H9 (cell line): Measurements from ENCODE around the gene RGL2. TPM values are rescaled to one million over a fixed set of nuclear protein-coding genes. Genes with fewer than 3 reads are reported as not detected.

ENCODE experiments used
- DNase-seq: peaks from one replicate; pipeline ENCODE4 v3.0.0-alpha.2; 2017
- H2AFZ ChIP-seq: one replicate; pipeline ENCODE4 v1.6.1; 2013; ENCODE audit warnings: mild to moderate bottlenecking, low read length, control low read depth, moderate library complexity
- H2AK5ac ChIP-seq: 2 replicates; pipeline ENCODE4 v1.6.1; 2013; ENCODE audit warnings: low read length, control low read depth, mixed read lengths; ENCODE audit not compliant: insufficient read length
- H2BK120ac ChIP-seq: one replicate; pipeline ENCODE4 v1.6.1; 2013; ENCODE audit warnings: low read depth, mild to moderate bottlenecking, low read length, control low read depth, inconsistent platforms; ENCODE audit not compliant: poor library complexity, severe bottlenecking
- H2BK12ac ChIP-seq: 2 replicates; pipeline ENCODE4 v1.6.1; 2013; ENCODE audit warnings: low read length, control low read depth, mixed read lengths, low read depth; ENCODE audit not compliant: insufficient read length
- H2BK15ac ChIP-seq: 2 replicates; pipeline ENCODE4 v1.6.1; 2013; ENCODE audit warnings: low read depth, low read length, control low read depth
- H2BK20ac ChIP-seq: one replicate; pipeline ENCODE4 v1.6.1; 2013; ENCODE audit warnings: low read depth, mild to moderate bottlenecking, low read length, control low read depth, inconsistent platforms; ENCODE audit not compliant: poor library complexity, severe bottlenecking
- H2BK5ac ChIP-seq: 2 replicates; pipeline ENCODE4 v1.6.1; 2013; ENCODE audit warnings: low read length, control low read depth, mixed read lengths; ENCODE audit not compliant: insufficient read length
- H3K14ac ChIP-seq: 2 replicates; pipeline ENCODE4 v1.6.1; 2013; ENCODE audit warnings: low read length, control low read depth; ENCODE audit not compliant: insufficient read depth
- H3K18ac ChIP-seq: 2 replicates; pipeline ENCODE4 v1.6.1; 2013; ENCODE audit warnings: low read depth, mild to moderate bottlenecking, mixed read lengths, low read length, control low read depth; ENCODE audit not compliant: insufficient read length
- H3K23ac ChIP-seq: 2 replicates; pipeline ENCODE4 v1.6.1; 2013; ENCODE audit warnings: low read length, control low read depth, mixed read lengths, low read depth; ENCODE audit not compliant: insufficient read length
- H3K23me2 ChIP-seq: 2 replicates; pipeline ENCODE4 v1.6.1; 2013; ENCODE audit warnings: low read depth, mild to moderate bottlenecking, mixed read lengths, low read length, control low read depth; ENCODE audit not compliant: insufficient read length, poor library complexity, severe bottlenecking
- H3K27ac ChIP-seq: 2 replicates; pipeline ENCODE4 v1.5.1; 2013; ENCODE audit warnings: low read length, control low read depth, mixed read lengths, low read depth; ENCODE audit not compliant: insufficient read length
- H3K27me3 ChIP-seq: 2 replicates; pipeline ENCODE4 v1.6.1; 2013; ENCODE audit warnings: low read length, control low read depth, inconsistent platforms; ENCODE audit not compliant: insufficient read depth
- H3K4ac ChIP-seq: 2 replicates; pipeline ENCODE4 v1.6.1; 2013; ENCODE audit warnings: low read depth, mild to moderate bottlenecking, control low read depth, inconsistent platforms, low read length, moderate library complexity
- H3K4me1 ChIP-seq: 2 replicates; pipeline ENCODE4 v1.6.1; 2013; ENCODE audit warnings: low read length, control low read depth, inconsistent platforms; ENCODE audit not compliant: insufficient read depth
- H3K4me2 ChIP-seq: 2 replicates; pipeline ENCODE4 v1.6.1; 2013; ENCODE audit warnings: low read length, control low read depth, mixed read lengths; ENCODE audit not compliant: insufficient read length, insufficient read depth
- H3K56ac ChIP-seq: 2 replicates; pipeline ENCODE4 v1.6.1; 2013; ENCODE audit warnings: low read depth, mild to moderate bottlenecking, mixed read lengths, low read length, control low read depth; ENCODE audit not compliant: insufficient read length
- H3K79me1 ChIP-seq: 2 replicates; pipeline ENCODE4 v1.6.1; 2013; ENCODE audit warnings: low read depth, mild to moderate bottlenecking, moderate library complexity, low read length, control low read depth, inconsistent platforms; ENCODE audit not compliant: insufficient read depth, poor library complexity, severe bottlenecking
- H3K79me2 ChIP-seq: 2 replicates; pipeline ENCODE4 v1.6.1; 2013; ENCODE audit warnings: low read length, control low read depth, inconsistent platforms; ENCODE audit not compliant: insufficient read depth
- H3K9ac ChIP-seq: 2 replicates; pipeline ENCODE4 v1.6.1; 2013; ENCODE audit warnings: low read length, control low read depth, mixed read lengths; ENCODE audit not compliant: insufficient read length; ENCODE audit errors: extremely low read depth
- H3K9me3 ChIP-seq: one replicate; pipeline ENCODE4 v1.6.1; 2013; ENCODE audit warnings: low read depth, low read length, inconsistent platforms; ENCODE audit not compliant: control insufficient read depth
- H3T11ph ChIP-seq: one replicate; pipeline ENCODE4 v1.6.1; 2013; ENCODE audit warnings: mild to moderate bottlenecking, low read length, control low read depth, inconsistent platforms
- H4K20me1 ChIP-seq: one replicate; pipeline ENCODE4 v1.6.1; 2013; ENCODE audit not compliant: control insufficient read depth, insufficient read length, insufficient read depth
- H4K5ac ChIP-seq: 2 replicates; pipeline ENCODE4 v1.6.1; 2013; ENCODE audit warnings: low read depth, mild to moderate bottlenecking, mixed read lengths, low read length, control low read depth; ENCODE audit not compliant: insufficient read length
- H4K8ac ChIP-seq: replicated peaks from 2 replicates; pipeline ENCODE4 v1.6.1; 2013; ENCODE audit warnings: low read length, control low read depth, mixed read lengths, low read depth; ENCODE audit not compliant: insufficient read length
- H4K91ac ChIP-seq: 2 replicates; pipeline ENCODE4 v1.6.1; 2013; ENCODE audit warnings: low read depth, mild to moderate bottlenecking, moderate library complexity, mixed read lengths, low read length, control low read depth; ENCODE audit not compliant: insufficient read length
- H3K27ac Mint-ChIP-seq, 3 experiments: 2 replicates in 2 of 3; 3 replicates in 1 of 3; pipeline ENCODE4 v1.8.0; 2020 to 2021; ENCODE audit warnings: mixed read lengths in 3 of 3, mild to moderate bottlenecking in 1 of 3, moderate library complexity in 1 of 3
- H3K27me3 Mint-ChIP-seq: 2 replicates; pipeline ENCODE4 v1.8.0; 2021; ENCODE audit warnings: low read depth, mild to moderate bottlenecking, moderate library complexity, mixed read lengths
- H3K36me3 Mint-ChIP-seq, 3 experiments: 2 replicates in 2 of 3; 3 replicates in 1 of 3; pipeline ENCODE4 v1.8.0; 2020 to 2021; ENCODE audit warnings: low read depth in 3 of 3, mixed read lengths in 3 of 3; ENCODE audit not compliant: insufficient read depth in 1 of 3
- H3K4me1 Mint-ChIP-seq, 2 experiments: 2 replicates each; pipeline ENCODE4 v1.8.0; 2020; ENCODE audit warnings: mixed read lengths in 2 of 2
- H3K4me3 Mint-ChIP-seq, 2 experiments: 2 replicates in 1 of 2; 3 replicates in 1 of 2; pipeline ENCODE4 v1.8.0; 2020 to 2021; ENCODE audit warnings: mild to moderate bottlenecking in 2 of 2, mixed read lengths in 2 of 2, moderate library complexity in 1 of 2
- H3K9me3 Mint-ChIP-seq, 2 experiments: 2 replicates in 1 of 2; 3 replicates in 1 of 2; pipeline ENCODE4 v1.8.0; 2020; ENCODE audit warnings: mild to moderate bottlenecking in 2 of 2, mixed read lengths in 2 of 2, moderate library complexity in 1 of 2
- CTCF ChIP-seq: fragments of 200-600 bp; sonication (generic); conservative IDR thresholded peaks from 3 replicates; pipeline ENCODE4 v1.8.0; 2021; ENCODE audit warnings: antibody characterized with exemption, mild to moderate bottlenecking
- WGBS: extraction: QIAGEN DNeasy Blood & Tissue Kit; methylation state at CpG from one replicate; pipeline ENCODE4 v1.1.7; 2013; ENCODE audit warnings: missing lambda C conversion rate, low lambda C conversion rate, mixed read lengths; ENCODE audit not compliant: insufficient read length; ENCODE audit errors: extremely low coverage; 5-methylcytosine and 5-hydroxymethylcytosine counted together
- total RNA-seq: library from RNA; stranded (reverse); gene quantifications from 2 replicates; pipeline ENCODE4 v1.2.1, GENCODE V29; 2021

The RGL2 gene
- total RNA-seq, 1 experiment from 2014 or later = 74.3 TPM

- no peak overlapping the region for H3K14ac ChIP-seq
- no peak overlapping the region for H3K9ac ChIP-seq
- no peaks in the 10 kb centered on the region for H3K79me1 ChIP-seq
- H3K56ac ChIP-seq = no peak overlapping the region
- no peak overlapping the region for H3K23ac ChIP-seq
- no peak for TF ChIP-seq CTCF
- H3K4ac ChIP-seq = no peak overlapping the region
- H2BK20ac ChIP-seq = no peak overlapping the region
- no peak overlapping the region for H2AK5ac ChIP-seq
- Mint-ChIP-seq H3K4me3 (no peak overlapping the region), H3K27me3 (no peaks in the 10 kb centered on the region), H3K4me1 (peaks cover 33 to 34% of the 10 kb centered on the region in 2 experiments), H3K9me3 (no peaks in the 10 kb centered on the region), H3K27ac (no peak overlapping the region), H3K36me3 (peaks cover 24 to 79% (median 50%) of the 10 kb centered on the region in 3 experiments; a peak in 6 of 7 replicates)
- H4K5ac ChIP-seq = no peak overlapping the region
- H3K27ac ChIP-seq = no peak overlapping the region
- no peak overlapping the region for H2BK120ac ChIP-seq
- H3T11ph ChIP-seq = no peak overlapping the region
- no peak overlapping the region for H2BK12ac ChIP-seq
- no CpG with 5 or more reads among the region's 13 CpGs for WGBS
- H2AFZ ChIP-seq = no peak overlapping the region
- H3K23me2 ChIP-seq = peaks cover 9% of the 10 kb centered on the region
- H3K79me2 ChIP-seq = peaks cover 3% of the 10 kb centered on the region; the same call in 1 of the 2 replicates
- no peak overlapping the region for H4K8ac ChIP-seq
- DNase-seq = no peak
- H3K18ac ChIP-seq = no peak overlapping the region
- H4K91ac ChIP-seq = no peak overlapping the region
- no peak overlapping the region for H2BK15ac ChIP-seq
- H2BK5ac ChIP-seq = no peak overlapping the region
- no peaks in the 10 kb centered on the region for H4K20me1 ChIP-seq
- H3K27me3 ChIP-seq = no peaks in the 10 kb centered on the region
- H3K4me1 ChIP-seq = no peaks in the 10 kb centered on the region; the same call in 1 of the 2 replicates
- no peaks in the 10 kb centered on the region for H3K9me3 ChIP-seq
- H3K4me2 ChIP-seq = no peak overlapping the region
Measured at GRCh38 chr6:33279257-33279695, 19.5 kb downstream of the RGL2 start.
